Measurements from ENCODE around the gene CFAP74.
A peak's percentile ranks its signal among the peaks of the same experiment; 100 is the strongest.

CFAP74 gene

DNA sequence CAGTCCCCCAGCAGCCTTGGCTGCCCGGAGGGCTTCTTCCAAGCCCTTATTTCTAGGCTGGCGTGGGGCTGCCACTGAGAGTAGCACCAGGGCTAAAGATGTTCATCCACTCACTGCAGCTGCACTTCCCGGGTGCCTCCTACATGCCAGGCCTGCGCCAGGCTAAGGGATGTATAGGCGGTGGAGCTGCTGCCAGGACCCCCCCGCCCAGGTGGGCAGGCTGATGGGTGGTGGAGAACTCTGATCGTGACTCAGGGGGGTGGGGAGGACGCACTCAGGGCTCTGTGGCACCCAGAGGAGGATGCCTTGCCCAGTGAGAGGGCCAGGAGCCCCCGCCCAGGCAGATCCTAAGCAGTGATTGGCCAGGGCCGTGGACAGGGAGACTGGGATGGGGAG lies 34.1 kb downstream of the CFAP74 start:
- no peak for DNase-seq

DNA sequence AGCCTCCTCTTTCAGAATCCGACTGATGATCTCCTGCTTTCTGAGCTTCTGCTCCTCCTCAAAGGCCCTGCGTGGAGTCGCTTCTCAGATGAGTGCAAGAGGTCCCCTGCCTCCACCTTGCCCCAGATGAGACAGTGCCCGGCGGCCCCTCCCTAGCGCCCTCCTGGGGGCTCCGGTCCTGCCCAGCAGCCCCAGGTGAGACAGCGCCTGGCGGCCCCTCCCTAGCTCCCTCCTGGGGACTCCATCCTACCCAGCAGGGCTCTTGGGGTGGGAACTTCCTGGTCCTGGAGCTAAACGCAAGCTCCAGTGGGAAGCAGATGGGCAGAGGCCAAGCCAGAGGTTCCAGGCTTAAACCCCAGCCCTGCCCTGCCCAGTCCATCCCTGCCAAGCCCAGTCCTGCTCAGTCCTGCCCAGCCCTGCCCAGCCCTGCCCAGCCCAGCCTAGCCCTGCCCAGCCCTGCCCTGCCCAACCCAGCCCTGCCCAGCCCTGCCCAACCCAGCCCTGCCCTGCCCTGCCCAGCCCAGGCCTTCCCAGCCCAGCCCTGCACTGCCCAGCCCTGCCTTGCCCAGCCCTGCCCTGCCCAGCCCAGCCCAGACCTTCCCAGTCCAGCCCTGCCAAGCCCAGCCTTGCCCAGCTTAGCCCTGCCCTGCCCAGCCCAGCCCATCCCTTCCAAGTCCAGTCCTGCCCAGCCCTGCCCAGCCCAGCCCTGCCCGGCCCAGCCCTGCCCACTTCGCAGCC lies 34.6 kb downstream of the CFAP74 start:
- no peak for DNase-seq

DNA sequence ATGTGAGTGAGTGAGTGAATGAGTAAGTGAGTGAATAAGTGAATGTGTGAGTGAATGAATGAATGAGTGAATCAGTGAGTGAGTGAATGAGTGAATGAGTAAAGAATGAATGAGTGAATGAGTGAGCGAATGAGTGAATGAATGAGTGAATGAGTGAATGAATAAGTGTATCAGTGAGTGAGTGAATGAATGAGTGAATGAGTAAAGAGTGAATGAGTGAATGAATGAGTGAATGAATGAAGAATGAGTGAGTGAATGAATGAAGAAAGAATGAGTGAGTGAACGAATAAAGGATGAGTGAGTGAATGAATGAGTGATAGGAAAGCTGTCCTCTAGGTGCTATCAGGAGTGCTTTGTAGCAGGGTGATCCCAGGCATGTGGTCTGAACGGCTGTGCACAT lies 35.7 kb downstream of the CFAP74 start:
- no peak for DNase-seq

DNA sequence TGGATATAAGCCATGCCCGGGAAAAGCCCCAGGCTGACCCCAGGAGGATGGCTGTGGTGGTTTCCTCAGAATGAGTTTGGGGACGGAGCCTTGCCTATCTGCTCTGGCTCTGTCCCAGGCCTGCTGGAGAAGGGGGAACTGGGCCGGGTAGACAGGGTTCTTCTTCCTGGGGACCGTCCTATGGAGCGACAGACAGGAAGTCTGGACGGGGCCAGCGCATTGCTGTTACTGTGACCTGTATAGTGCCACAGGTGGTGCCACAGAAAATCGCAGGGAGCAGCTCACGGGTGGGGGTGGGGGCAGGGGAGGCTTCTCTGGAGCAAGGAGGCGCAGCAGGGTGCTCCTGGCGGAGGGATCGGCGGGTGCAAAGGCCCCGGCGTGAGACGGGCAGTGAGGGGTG lies 36.4 kb downstream of the CFAP74 start:
- DNase-seq, result no peak

DNA sequence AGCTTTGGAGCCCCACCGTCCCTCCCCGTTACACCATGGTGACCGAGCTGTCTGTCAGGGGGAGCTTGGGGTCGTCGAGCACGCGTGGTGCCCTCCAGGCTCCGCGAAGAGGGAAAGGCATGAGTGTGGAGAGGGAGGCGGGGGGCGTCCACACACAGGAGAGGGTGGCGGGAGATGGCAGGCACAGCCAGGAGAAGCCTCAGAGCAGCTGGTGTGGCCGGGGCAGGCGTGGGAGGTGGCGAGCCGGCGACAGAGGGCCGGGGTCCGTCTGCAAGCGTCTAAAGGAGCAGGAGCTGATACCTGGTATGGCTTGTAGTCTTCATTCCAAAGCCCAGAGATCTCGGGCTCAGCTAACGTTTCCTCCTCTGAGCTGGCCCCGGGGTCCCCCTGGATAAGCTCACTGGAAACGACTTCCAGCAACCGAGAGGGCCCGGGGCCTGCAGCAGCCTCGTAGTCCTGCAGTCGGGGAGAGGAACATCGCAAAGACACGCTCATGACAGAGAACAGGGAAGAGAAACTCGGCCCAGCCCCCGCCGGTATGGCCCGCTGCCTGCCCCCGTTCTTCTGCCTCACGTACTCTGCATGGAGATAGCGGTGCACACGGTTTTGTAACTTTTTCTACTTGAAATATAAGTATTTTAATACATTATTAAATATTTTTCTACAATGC lies 37.4 kb downstream of the CFAP74 start:
- DNase-seq, result no peak

DNA sequence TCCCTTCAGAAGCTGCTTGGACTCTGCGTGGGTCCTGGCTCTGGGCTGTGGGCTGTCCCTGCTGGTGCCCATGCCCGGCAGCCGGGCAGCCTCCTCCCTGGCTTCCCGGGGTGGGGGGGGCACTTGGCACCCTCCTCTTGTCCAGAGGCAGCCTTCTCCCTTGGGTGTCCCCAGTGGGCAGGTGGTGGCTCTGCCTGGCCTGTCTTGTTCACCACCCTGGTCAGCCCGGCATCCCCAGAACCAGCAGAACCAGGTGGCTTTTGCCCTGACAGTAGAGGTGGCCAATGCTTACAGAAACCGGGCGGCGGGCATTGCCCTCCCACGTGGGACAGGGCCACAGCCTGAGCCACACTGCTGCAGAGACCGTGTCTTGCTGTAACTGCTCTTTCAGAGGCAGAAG lies 38.0 kb downstream of the CFAP74 start:
- DNase-seq, result no peak

DNA sequence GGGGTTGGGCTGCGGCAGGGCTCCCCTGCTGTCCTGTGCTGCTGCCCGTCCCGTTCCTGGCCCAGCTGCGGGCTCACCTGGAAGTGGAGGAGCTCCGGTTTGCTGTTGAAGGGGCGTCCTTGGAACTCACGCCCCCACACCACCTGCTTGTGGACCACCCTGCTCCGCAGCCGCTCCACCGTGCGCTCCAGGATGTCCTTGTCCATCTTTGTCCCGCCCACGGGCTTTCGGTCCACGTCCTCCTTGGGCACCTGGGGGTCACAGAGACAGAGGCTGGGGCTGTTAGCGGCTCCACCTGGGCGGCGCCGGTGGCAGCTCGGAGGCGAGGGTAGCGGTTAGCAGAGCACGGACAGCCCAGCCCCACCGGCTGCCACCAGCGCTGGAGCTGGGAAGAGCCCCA lies 38.8 kb downstream of the CFAP74 start:
- DNase-seq, result no peak

DNA sequence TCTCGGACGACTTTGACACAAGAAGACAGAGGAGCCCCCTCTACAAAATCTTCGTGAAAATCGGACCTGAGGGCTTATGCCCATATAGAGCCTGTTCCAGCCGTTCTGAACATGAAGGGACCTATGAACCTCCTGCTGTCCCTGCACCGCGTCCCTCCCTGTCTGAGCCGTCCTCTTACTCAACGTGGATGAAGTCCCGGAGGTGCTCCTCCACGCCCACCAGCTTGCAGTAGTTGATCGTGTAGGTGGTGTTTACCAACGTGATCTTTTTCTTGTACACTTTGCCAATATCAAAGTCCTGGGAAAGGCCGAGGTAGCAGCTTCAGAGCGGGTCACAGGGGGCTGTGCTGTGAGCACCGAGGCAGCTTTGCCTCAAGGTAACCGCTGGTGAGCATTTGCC lies 40.0 kb downstream of the CFAP74 start:
- no peak for DNase-seq

DNA sequence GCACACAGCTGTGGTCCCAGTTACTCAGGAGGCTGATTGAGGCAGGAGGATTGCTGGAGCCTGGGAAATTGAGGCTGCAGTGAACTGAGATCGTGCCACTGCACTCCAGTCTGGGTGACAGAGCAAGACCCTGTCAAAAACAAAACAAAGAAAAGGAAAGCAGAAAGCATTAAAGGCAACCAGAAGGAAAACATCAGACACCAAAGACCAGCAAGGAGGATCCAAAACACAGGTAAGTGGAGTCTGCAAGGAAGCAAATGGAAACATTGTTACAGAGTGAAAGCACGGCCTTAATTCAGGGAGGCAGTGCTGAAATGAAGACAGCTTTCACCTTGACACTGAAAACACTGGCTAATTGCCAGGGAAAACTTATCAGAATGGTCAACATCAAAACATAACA lies 40.8 kb downstream of the CFAP74 start:
- no peak for DNase-seq

DNA sequence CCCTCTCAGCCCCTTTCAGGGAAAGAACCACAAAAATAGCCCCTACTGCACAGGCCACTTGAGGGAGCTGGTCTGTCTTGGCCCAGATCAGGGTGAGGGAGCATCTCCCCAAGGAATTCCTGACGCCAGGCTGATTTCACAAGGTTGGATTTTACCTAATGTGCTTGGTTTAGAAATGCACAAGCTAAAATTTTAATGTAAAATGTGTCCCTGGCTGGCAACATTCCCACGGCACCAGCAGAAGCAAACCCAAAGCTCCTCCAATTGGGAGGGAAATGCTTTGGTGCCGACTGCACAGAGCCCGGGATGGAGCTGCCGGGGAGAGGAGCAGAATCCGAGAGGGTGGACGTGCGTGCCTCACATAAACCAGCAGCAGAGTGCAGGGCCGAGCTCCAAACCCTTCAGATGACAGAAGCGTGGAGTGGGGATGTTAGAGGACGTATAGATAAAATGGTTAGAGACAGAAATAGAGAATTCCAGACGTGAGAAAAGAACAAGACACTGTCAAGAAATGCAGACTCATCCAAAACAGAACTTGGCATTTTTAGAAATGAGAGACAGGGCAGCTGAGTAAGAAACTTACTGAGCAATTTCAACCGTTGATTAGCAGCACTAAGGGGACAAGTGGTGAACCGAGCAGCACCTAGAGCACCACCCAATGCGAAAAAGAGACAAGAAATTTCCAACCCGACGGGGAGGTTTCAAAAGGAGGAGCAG lies 42.9 kb downstream of the CFAP74 start:
- no peak for DNase-seq

DNA sequence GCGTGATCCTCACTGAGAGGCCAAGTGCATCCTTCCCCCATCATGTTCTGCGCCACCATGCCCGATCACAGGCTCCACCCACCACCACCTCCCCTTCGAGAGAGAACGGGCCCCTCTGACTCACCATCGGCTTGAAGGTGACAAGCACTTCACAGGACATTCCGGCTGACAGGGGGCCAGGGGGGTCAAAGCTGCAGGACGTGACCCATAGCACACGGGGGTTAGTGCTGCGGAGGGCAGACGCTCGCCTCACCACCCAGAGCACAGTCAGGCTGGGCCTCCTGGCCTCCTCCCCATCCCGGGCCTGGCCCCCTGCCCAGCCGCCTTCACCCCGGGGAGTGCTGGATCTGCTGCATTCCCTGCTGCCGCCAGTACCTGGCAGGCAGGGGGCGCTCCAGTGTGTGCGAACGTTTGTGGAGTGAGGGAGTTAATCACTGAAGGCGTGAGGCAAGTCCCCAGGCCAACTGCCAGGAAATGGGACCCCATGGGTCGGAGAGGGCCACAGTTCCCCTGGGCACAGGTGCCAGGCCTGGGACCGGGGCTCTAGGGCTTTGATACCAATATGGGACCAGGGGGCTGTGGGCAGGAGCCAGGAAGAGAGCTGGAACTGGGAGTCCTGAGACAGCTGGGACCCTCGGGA lies 43.6 kb downstream of the CFAP74 start:
- DNase-seq, result peak; percentile 52

DNA sequence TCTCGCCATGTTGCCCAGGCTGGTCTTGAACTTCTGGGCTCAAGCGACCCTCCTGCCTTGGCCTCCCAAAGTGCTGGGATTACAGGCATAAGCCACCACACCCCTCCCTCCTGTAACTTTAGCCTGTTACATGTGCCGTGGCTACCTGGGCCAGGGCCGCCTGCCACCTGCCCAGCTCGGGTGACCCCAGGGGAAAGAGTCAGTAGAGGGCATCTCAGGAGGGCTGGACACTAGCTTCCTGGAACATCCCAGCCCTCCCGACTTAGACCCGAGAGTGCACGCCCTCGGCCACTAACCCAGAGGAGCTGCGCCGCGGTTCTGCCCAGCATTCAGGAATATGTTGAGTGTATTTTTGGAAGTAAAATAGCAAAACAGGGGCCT lies 44.1 kb downstream of the CFAP74 start:
- no peak for DNase-seq

DNA sequence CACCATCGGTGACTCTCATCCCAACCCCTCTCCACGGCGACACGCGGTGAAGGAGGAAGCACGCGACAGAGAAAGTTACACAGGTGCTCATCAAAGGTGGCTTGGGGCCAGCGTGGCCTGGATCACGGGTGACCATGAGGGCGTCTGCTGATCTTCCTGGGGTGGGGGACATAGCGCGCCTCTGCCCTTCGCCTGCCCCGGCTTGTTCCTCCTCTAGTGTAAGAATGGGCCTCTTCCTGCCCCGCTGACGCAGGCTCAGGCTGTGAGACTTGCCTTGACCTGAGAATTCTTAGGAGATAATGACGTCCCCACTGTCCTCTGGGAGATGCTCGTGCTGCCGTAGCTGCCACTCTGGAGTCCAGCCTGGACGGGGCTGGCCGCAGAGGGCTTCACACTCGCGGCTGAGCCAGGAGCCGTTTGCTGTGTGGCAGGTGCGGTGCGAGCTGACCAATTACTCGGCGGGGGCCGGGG lies 45.5 kb downstream of the CFAP74 start:
- DNase-seq, result no peak

DNA sequence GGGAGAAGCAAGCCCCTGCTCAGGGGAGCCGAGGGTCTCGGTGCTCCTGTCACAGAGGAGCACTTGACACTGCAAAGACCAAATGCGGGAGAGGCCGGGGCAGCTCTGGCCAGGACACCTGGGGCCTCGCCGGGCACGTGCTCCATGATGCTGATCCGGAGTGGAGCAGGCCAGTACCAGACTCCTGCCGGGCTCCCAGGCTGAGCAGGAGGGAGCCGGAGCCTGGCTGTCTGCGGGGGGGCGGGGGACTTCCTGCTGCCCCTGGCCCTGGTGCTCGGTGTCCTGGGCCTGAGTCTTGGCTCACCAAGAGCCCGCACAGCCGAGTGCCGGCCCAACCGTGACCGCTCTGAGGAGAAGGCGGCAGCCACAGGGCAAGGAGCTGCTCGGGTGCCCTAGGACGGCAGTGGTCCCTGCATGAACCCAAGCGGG lies 46.0 kb downstream of the CFAP74 start:
- DNase-seq, result no peak

DNA sequence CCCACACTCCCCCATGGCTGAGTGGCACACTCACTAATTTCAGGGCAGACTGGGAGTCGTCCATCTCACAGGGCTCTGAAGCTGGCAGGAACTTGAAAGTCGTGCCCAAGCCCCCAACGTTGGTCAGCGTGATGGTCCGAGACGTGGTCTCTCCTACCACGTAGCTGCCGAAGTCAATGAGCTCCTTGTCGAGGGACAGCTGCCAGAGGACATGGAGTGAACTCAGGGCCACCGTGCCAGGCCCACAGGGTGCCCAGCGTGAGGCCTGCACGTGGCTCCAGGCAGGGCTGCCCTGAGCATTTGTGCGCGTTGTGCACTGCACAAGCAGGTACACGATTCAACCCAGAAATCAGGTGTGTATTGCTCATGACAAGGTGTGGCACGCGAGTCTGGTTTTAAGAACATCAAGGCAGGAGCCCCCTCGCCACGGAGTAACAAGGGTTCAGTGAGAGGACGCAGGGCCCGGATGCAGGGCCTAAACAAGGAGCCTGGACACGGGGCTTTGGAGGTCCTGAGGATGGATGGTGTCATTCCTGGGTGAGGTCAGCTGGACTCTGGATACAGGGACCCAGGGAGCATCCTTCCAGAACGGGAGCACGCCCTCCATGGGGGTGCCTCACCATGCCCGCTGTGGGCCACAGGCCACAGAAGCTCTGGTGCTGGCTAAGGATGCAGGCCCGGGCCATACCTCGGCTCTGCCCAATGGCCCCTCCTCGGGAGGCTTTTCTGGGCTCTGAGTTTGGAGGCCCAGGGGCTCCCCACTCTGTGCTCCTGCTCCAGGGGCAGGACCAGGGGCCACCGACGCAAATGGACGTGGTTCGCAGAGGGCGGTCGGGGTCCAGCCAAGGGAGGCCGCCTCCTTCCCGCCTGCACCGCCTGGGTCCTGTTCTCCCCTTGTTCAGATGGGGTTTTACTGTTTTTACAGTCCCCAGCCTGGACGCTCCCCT lies 46.7 kb downstream of the CFAP74 start:
- no peak for DNase-seq

DNA sequence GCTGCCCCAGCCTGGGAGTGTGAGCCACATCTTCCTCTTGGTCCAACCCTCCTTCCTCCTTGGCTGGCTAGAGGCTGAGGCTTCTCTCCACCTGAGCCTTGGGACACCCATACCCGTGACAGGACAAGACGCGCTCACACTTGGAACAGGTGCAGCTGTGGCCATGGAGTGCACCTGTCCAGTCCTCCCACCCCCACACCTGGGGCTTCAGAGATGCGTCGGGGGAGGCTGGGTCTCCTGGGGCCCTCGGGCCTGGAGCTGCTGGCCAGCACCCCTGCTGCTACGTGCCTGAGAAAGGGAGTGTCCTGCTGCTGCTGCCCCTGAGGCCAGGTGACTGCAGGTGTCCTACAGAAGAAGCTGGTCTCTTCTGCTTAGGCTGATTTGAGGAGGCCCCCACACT lies 47.5 kb downstream of the CFAP74 start:
- DNase-seq, result no peak

DNA sequence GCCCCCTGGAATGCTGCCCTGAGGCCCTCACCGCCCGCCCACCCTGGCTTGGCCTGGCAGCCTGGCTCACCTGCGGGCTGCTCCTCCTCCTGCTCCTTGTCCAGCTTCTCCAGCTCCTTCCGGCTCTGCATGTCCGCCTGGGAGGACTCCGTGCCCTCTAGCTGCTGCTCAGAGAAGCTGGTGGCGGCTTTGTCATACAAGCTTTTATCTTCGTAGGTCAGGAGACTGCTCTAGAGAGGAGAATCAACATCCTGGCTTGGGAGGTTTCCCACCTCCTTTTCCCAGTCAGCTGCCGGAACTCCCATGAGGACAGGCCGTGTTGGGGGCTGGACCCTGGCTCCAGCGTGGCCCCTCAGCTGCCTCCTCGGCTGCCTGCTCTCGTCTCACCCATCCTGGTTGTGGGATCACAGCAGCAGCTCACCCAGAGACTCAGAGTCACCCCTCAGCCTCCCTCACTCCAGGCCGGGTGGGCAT lies 47.9 kb downstream of the CFAP74 start:
- no peak for DNase-seq

DNA sequence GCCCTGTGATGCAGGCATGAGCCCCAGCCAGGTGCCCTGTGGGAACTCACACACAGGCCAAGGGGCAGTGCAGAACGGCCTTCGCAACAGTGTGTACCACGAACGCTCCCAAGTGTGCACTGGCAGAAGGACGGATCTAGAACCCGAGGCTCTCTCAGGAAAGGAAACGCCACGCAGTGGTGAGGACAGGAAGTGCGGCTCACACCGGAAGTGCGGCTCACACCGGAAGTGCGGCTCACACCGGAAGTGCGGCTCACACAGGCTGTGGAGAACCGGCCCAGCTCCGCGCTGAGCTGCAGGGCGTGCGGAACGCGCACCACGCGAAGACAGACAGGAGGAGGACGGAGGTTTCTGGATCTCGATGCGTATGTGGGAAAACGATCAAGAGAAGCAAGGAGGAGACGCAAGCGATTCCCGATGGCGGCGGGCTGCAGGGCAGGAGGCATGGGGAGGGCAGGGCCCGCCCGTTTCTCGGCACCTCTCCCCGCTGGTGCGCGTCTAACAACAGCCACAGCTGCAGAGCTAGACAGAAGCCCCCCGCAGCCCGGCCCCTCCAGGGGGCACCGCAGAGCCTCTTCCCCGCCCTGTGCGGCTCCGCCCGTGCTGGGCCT lies 48.6 kb downstream of the CFAP74 start:
- DNase-seq, result no peak

DNA sequence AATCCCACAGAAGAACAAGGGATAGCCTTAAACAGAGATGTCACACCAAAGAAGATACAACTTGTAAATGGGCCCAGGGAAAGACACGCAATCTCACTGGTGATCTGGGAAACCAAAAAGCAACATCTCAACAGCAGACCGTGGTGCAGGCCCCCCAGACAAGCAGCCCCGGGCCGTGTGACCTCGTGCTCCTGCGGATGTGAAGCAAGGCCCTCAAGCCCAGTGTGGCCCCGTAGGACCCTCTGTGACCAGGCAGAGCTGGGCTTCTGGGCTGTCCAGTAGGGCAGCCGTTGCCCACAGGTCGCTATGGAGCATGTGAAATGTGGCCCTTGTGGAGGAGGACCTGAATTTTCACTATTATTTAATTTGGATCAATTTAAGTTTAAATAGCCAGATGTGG lies 49.6 kb downstream of the CFAP74 start:
- DNase-seq, result no peak

DNA sequence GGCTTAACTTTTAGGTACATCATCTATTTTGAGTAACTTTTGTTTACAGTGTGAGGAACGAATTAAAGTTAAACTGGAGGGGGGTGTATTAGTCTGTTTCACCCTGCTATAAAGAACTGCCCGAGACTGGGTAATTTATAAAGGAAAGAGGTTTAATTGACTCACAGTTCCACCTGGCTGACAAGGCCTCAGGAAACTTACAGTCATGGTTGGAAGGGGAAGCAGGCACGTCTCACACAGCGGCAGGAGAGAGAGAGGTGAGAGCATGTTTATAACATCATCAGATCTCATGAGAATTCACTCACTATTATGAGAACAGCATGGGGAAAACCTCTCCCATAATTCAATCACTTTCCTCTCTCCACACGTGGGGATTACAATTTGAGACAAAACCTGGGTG lies 52.6 kb downstream of the CFAP74 start:
- DNase-seq, result no peak

DNA sequence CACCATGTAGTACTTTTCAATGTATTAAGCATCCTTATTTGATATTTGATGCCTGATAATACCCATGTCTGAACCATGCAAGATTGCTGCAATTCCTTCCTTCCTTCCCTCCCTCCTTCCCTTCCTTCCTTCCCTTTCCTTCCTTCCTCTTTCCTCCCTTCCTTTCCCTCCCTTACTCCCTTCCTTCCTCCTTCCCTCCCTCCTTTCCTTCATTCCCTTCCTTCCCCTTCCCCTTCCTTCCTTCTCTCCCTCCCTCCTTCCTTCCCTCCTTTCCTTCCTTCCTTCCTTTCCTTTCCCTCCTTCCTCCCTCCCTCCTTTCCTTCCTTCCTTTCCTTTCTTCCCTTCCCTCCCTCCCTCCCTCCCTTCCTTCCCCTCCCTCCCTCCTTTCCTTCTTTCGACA lies 54.8 kb downstream of the CFAP74 start:
- DNase-seq, result no peak

DNA sequence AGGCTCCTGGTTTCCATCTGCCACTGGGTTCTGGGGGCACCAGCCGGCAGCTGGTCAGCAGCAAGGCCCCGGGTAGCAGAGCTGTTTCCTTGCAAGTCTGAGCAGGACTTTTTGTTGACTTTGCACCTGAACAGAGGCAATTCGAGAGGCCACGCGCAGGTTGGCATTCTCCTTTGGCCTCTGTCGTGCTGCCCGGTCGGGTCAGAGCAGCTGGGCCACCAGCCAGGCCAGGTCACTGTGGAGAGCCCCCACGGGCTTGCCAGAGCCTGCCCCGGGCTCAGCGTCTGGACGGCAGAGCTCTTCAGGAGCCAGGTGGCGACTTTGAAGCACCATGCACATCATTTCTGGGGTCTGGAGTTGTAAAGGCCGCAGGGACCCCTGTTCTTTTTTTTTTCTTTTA lies 56.1 kb downstream of the CFAP74 start:
- DNase-seq, result no peak

Measured in GDM1 (cell line).